ENCODE measurements around the gene CDC25C. TPM values are rescaled to one million over a fixed set of nuclear protein-coding genes. Genes with fewer than 3 reads are reported as not detected.
A peak's percentile ranks its signal among the peaks of the same experiment; 100 is the strongest.
"Not testable (repeated sequence)": the region's sequence is repeated elsewhere in the genome, so short reads cannot be mapped to it uniquely, and the experiment has no call there.

CDC25C gene
- total RNA-seq, 1 experiment from 2014 or later: 36.2 TPM

GRCh38 chr5:138330813-138331448, 673 bp downstream of the CDC25C start:
- CTCF ChIA-PET: interaction anchor here (2.3 kb wide), 1 partner anchor 22 kb away, joined by 17 read pairs; the partner anchor contains the start of gene KDM3B
- Histone ChIP-seq H4K20me1 (ENCODE audit: insufficient read depth) (no peaks in the 10 kb centered on the region), H3K27me3 (ENCODE audit: insufficient read depth, low read depth) (no peaks in the 10 kb centered on the region), H3K4me1 (replicated peaks; ENCODE audit: insufficient read depth) (peaks cover 15% of the 10 kb centered on the region; the same call in 1 of the 2 replicates), H3K4me3 (peak overlapping the region; percentile 82), H3K9me2 (ENCODE audit: insufficient read depth) (no peaks in the 10 kb centered on the region), H3K36me3 (ENCODE audit: low read depth) (no peaks in the 10 kb centered on the region), H3K9me3 (ENCODE audit: insufficient read depth, low read depth) (no peaks in the 10 kb centered on the region), H3K4me2 (peak overlapping the region; percentile 97), H2AFZ (peak overlapping the region; percentile 98), H3K27ac (peak overlapping the region; percentile 50; the same call in 1 of the 2 replicates), H3K79me2 (ENCODE audit: low read depth) (no peaks in the 10 kb centered on the region; the same call in 1 of the 2 replicates), H3F3A (ENCODE audit: insufficient read depth, low read depth) (peaks cover 10% of the 10 kb centered on the region; the same call in 1 of the 2 replicates)
- TF ChIP-seq, protein P1, sequence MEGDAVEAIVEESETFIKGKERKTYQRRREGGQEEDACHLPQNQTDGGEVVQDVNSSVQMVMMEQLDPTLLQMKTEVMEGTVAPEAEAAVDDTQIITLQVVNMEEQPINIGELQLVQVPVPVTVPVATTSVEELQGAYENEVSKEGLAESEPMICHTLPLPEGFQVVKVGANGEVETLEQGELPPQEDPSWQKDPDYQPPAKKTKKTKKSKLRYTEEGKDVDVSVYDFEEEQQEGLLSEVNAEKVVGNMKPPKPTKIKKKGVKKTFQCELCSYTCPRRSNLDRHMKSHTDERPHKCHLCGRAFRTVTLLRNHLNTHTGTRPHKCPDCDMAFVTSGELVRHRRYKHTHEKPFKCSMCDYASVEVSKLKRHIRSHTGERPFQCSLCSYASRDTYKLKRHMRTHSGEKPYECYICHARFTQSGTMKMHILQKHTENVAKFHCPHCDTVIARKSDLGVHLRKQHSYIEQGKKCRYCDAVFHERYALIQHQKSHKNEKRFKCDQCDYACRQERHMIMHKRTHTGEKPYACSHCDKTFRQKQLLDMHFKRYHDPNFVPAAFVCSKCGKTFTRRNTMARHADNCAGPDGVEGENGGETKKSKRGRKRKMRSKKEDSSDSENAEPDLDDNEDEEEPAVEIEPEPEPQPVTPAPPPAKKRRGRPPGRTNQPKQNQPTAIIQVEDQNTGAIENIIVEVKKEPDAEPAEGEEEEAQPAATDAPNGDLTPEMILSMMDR (conservative IDR thresholded peaks at IDR 0.05): no peak
- no peak for TF ChIP-seq EZH2 (IDR thresholded peaks at IDR 0.05; ENCODE audit: low read depth)
- POLR2A ChIA-PET (ENCODE audit: unreplicated experiment): interaction anchor here (0.6 to 1.2 kb wide), 2 partner anchors 22 to 442 kb away, joined by 6 to 8 read pairs; partner anchors contain the start of gene KDM3B
- intact Hi-C loops (cut with micrococcal nuclease; ENCODE audit: unreplicated experiment): no loop called here
- TSS peak; percentile 68 for BruUV-seq (replicated peaks)
- DNase-seq: peak in 1 of 2 experiments; percentile 20

GRCh38 chr5:138318211-138318610, 13.4 kb downstream of the CDC25C start:
- H3K9me3 ChIP-seq (ENCODE audit: insufficient read depth, low read depth); H3K4me3 ChIP-seq; H3K27me3 ChIP-seq (ENCODE audit: insufficient read depth, low read depth); DNase-seq; H3K27ac ChIP-seq; H2AFZ ChIP-seq; BruUV-seq (replicated peaks); H3K4me1 ChIP-seq (replicated peaks; ENCODE audit: insufficient read depth); H3F3A ChIP-seq (ENCODE audit: insufficient read depth, low read depth); H3K4me2 ChIP-seq; POLR2A ChIA-PET (ENCODE audit: unreplicated experiment); H4K20me1 ChIP-seq (ENCODE audit: insufficient read depth); H3K9me2 ChIP-seq (ENCODE audit: insufficient read depth); H3K79me2 ChIP-seq (ENCODE audit: low read depth): not testable (repeated sequence)
- H3K36me3 ChIP-seq (ENCODE audit: low read depth): peaks cover 12% of the 10 kb centered on the region; the same call in 1 of the 2 replicates
- CTCF ChIA-PET: interaction anchor here (0.6 kb wide), 1 partner anchor 73 kb away, joined by 3 read pairs; no protein-coding TSS in a partner anchor
- intact Hi-C loops (cut with micrococcal nuclease; ENCODE audit: unreplicated experiment): loop anchor here (10.0 kb wide), 1 partner anchor 87 kb away; no protein-coding TSS in a partner anchor

DNA sequence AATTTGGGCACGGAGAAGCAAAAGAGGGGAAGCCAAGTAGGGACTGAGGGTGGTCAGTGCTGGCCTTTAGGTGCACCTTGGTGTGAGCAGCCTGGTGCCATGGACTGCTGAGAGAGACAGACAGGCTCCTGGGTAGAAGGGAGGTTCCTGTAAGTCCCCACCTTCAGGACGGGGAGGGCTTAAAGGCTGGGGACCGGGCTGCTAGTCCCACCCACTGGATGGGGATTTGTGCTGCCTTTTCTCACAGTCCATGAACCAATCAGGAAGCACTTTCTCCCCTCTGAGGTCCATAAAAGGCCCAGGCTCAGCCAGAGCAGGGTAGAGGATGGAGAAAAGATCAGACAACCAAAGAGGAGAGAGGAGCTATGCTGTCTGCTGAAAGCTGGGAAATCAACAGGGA, 15.2 kb downstream of the CDC25C start:
- Histone ChIP-seq H3K79me2 (ENCODE audit: low read depth) (no peaks in the 10 kb centered on the region), H3K4me3 (no peak overlapping the region), H3K9me3 (ENCODE audit: insufficient read depth, low read depth) (no peaks in the 10 kb centered on the region), H3K4me2 (no peak overlapping the region), H3F3A (ENCODE audit: insufficient read depth, low read depth) (no peaks in the 10 kb centered on the region), H3K9me2 (ENCODE audit: insufficient read depth) (no peaks in the 10 kb centered on the region), H4K20me1 (ENCODE audit: insufficient read depth) (no peaks in the 10 kb centered on the region), H3K4me1 (replicated peaks; ENCODE audit: insufficient read depth) (no peaks in the 10 kb centered on the region), H3K27me3 (ENCODE audit: insufficient read depth, low read depth) (no peaks in the 10 kb centered on the region), H3K36me3 (ENCODE audit: low read depth) (peaks cover 16% of the 10 kb centered on the region; the same call in 1 of the 2 replicates), H3K27ac (no peak overlapping the region), H2AFZ (no peak overlapping the region)
- no TSS peak for BruUV-seq (replicated peaks)
- CTCF ChIA-PET: no interaction called here
- DNase-seq: no peak
- intact Hi-C loops (cut with micrococcal nuclease; ENCODE audit: unreplicated experiment): loop anchor here (10.0 kb wide), 1 partner anchor 88 kb away; no protein-coding TSS in a partner anchor
- TF ChIP-seq, protein P1 (conservative IDR thresholded peaks at IDR 0.05): no peak
- no peak for TF ChIP-seq EZH2 (IDR thresholded peaks at IDR 0.05; ENCODE audit: low read depth)
- POLR2A ChIA-PET (ENCODE audit: unreplicated experiment): no interaction called here

Measured in PC-9 (cell line).